Measurements from ENCODE around the gene ZNF684. TPM values are rescaled to one million over a fixed set of nuclear protein-coding genes. Genes with fewer than 3 reads are reported as not detected.

The ZNF684 gene
- total and polyA plus RNA-seq, 9 donors = 2.5 to 5.1 (median 3.2) TPM

GRCh38 chr1:40508375-40509341 lies 22.8 kb upstream of the ZNF684 start, which contains the start of gene EXO5:
Gene EXO5 (plus strand): TSS chr1:40508767. CDS start chr1:40514545, 5,778 bp downstream.
- Histone ChIP-seq H3K4me1 (ENCODE audit: insufficient read depth) (peaks cover 3% of the 10 kb centered on the region), H3K27ac (peak within 1 kb of the TSS; percentile 23 to 35), H3K36me3 (no peaks in the 10 kb centered on the region), H3K9me3 (peaks cover 0 to 4% of the 10 kb centered on the region in 2 donors), H3K4me3 (peak within 1 kb of the TSS; percentile 55), H3K27me3 (no peaks in the 10 kb centered on the region)
- DNase-seq = peak; percentile 61 to 82 (median 73)
- intact Hi-C loops (cut with DNase I) = no loop called here
- TF ChIP-seq CTCF (IDR thresholded peaks at IDR 0.05) (no peak), EP300 (IDR thresholded peaks at IDR 0.05) (no peak), POLR2A (IDR thresholded peaks at IDR 0.05) (no peak)
- WGBS, 3 donors = 1% methylated on average over 63 to 76 of the region's 76 CpGs

GRCh38 chr1:40519517-40519916 lies 11.9 kb upstream of the ZNF684 start:
- Histone ChIP-seq H3K27me3 (no peaks in the 10 kb centered on the region), H3K4me3 (no peak overlapping the region), H3K4me1 (ENCODE audit: insufficient read depth) (no peaks in the 10 kb centered on the region), H3K9me3 (peaks cover 0 to 4% of the 10 kb centered on the region in 2 donors), H3K36me3 (no peaks in the 10 kb centered on the region), H3K27ac (no peak overlapping the region)
- intact Hi-C loops (cut with DNase I) = no loop called here
- WGBS, 3 donors = 74 to 84% (median 83%) methylated on average over 2 of the region's 2 CpGs
- TF ChIP-seq CTCF (IDR thresholded peaks at IDR 0.05) (no peak), EP300 (IDR thresholded peaks at IDR 0.05) (no peak), POLR2A (IDR thresholded peaks at IDR 0.05) (no peak)
- no peak for DNase-seq

- DNase-seq = no peak
- intact Hi-C loops (cut with DNase I) = no loop called here
- Histone ChIP-seq H3K4me3 (peak overlapping the region; percentile 54), H3K27ac (peak overlapping the region; percentile 22 to 80), H3K36me3 (no peaks in the 10 kb centered on the region), H3K4me1 (ENCODE audit: insufficient read depth) (no peaks in the 10 kb centered on the region), H3K9me3 (no peaks in the 10 kb centered on the region), H3K27me3 (no peaks in the 10 kb centered on the region)
- 21 to 31% (median 26%) methylated on average over 5 of the region's 5 CpGs for WGBS, 3 donors
- no peak for TF ChIP-seq EP300 (IDR thresholded peaks at IDR 0.05)
These were observed 579 bp upstream of the ZNF684 start for GRCh38 chr1:40530735-40531380.

- no peak for TF ChIP-seq EP300 (IDR thresholded peaks at IDR 0.05)
- TF ChIP-seq CTCF (IDR thresholded peaks at IDR 0.05) = no peak
- TF ChIP-seq POLR2A (IDR thresholded peaks at IDR 0.05) = no peak
- no peaks in the 10 kb centered on the region for H3K36me3 ChIP-seq
- WGBS, 3 donors = 0% methylated on average over 3 of the region's 3 CpGs
- no peak for DNase-seq
- peak overlapping the region in 1 of 2 donors; percentile 80 for H3K27ac ChIP-seq
- no peaks in the 10 kb centered on the region for H3K27me3 ChIP-seq
- H3K4me3 ChIP-seq = peak overlapping the region; percentile 54
- H3K4me1 ChIP-seq (ENCODE audit: insufficient read depth) = no peaks in the 10 kb centered on the region
- H3K9me3 ChIP-seq = no peaks in the 10 kb centered on the region
- intact Hi-C loops (cut with DNase I) = no loop called here
These were observed 589 bp downstream of the ZNF684 start for GRCh38 chr1:40532062-40532389.

All from ovary (tissue), 9 donors.